DOHH2 (cell line): ENCODE data around the gene NCKIPSD.
"Not testable (repeated sequence)": the region's sequence is repeated elsewhere in the genome, so short reads cannot be mapped to it uniquely, and the experiment has no call there.

Source experiments
- H3F3A ChIP-seq: fragments of 200-600 bp; sonication (generic), shearing (Covaris generic); 2 replicates; pipeline ENCODE4 v1.6.0; 2016; ENCODE audit warnings: antibody characterized with exemption, mild to moderate bottlenecking; ENCODE audit not compliant: control insufficient read depth, insufficient read depth
- H3K27ac ChIP-seq: fragments of 200-600 bp; sonication (generic); 2 replicates; pipeline ENCODE4 v1.5.1; 2014; ENCODE audit warnings: low read depth, mild to moderate bottlenecking, low read length, moderate library complexity
- H3K27me3 ChIP-seq: fragments of 200-600 bp; sonication (generic); 2 replicates; pipeline ENCODE4 v1.6.1; 2014; ENCODE audit warnings: mild to moderate bottlenecking, low read length, mixed read lengths; ENCODE audit not compliant: control insufficient read depth
- H3K36me3 ChIP-seq: fragments of 200-600 bp; sonication (generic); 2 replicates; pipeline ENCODE4 v1.6.1; 2014; ENCODE audit warnings: mild to moderate bottlenecking, low read length, moderate library complexity, mixed read lengths; ENCODE audit not compliant: control insufficient read depth
- H3K4me1 ChIP-seq: fragments of 200-600 bp; sonication (generic); 2 replicates; pipeline ENCODE4 v1.6.1; 2014; ENCODE audit warnings: mild to moderate bottlenecking, low read length, mixed read lengths; ENCODE audit not compliant: control insufficient read depth
- H3K4me2 ChIP-seq: fragments of 200-600 bp; sonication (generic); 2 replicates; pipeline ENCODE4 v1.6.0; 2014; ENCODE audit warnings: mild to moderate bottlenecking, low read length, moderate library complexity
- H3K4me3 ChIP-seq: fragments of 200-600 bp; sonication (generic); 2 replicates; pipeline ENCODE4 v1.5.1; 2014; ENCODE audit warnings: mild to moderate bottlenecking, low read length, mixed read lengths
- H3K79me2 ChIP-seq: fragments of 200-600 bp; sonication (generic); 2 replicates; pipeline ENCODE4 v1.6.1; 2014; ENCODE audit warnings: mild to moderate bottlenecking, low read length, mixed read lengths; ENCODE audit not compliant: control insufficient read depth
- H3K9me2 ChIP-seq: fragments of 200-600 bp; sonication (generic); replicated peaks from 2 replicates; pipeline ENCODE4 v1.6.1; 2014; ENCODE audit warnings: mild to moderate bottlenecking, low read length, mixed read lengths; ENCODE audit not compliant: control insufficient read depth
- H3K9me3 ChIP-seq: fragments of 200-600 bp; sonication (generic); 2 replicates; pipeline ENCODE4 v1.6.1; 2014; ENCODE audit warnings: antibody characterized with exemption, low read length, mixed read lengths; ENCODE audit not compliant: control insufficient read depth, insufficient read depth
- H4K20me1 ChIP-seq: fragments of 200-600 bp; sonication (generic); 2 replicates; pipeline ENCODE4 v1.6.0; 2014; ENCODE audit warnings: low read depth, mild to moderate bottlenecking, antibody characterized with exemption, low read length, moderate library complexity; ENCODE audit not compliant: control insufficient read depth, insufficient read depth
- EZH2phosphoT487 ChIP-seq: fragments of 200-600 bp; sonication (generic); IDR thresholded peaks from 2 replicates; pipeline ENCODE4 v1.6.1; 2017; ENCODE audit warnings: borderline replicate concordance, mild to moderate bottlenecking, antibody characterized with exemption, low read length, moderate library complexity, mixed read lengths
- TF ChIP-seq, protein P1 (sequence below): fragments of 200-600 bp; sonication (generic); IDR thresholded peaks from one replicate; pipeline ENCODE4 v1.5.1; 2014; ENCODE audit warnings: antibody characterized with exemption, mild to moderate bottlenecking, low read depth, low read length; ENCODE audit not compliant: poor library complexity, severe bottlenecking

The NCKIPSD gene

DNA sequence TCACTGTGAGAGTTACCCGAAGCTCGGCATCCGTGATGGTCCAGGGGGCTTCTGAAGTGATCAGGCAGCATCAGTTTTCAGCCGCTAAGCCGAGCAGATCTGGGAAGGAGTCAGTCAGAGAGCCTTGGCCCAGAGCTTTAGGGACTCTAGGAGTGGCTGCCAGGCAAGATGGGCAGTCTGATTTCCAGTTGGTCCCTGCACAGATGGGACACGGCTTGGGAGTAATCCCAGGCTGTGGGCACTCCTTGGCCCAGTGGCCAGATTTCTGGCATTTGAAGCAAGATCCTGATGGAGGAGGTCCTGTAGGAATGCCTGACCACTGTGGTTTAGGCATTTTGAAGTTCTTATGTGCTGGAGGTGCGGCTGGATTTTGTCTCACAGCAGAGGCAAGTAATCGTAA is 41.8 kb upstream of the NCKIPSD start:
- Histone ChIP-seq H3K27ac (no peak overlapping the region), H4K20me1 (no peaks in the 10 kb centered on the region), H3F3A (no peaks in the 10 kb centered on the region), H3K27me3 (no peaks in the 10 kb centered on the region), H3K9me3 (no peaks in the 10 kb centered on the region), H3K79me2 (no peaks in the 10 kb centered on the region), H3K4me3 (no peak overlapping the region), H3K4me2 (no peak overlapping the region), H3K36me3 (no peaks in the 10 kb centered on the region), H3K9me2 (no peaks in the 10 kb centered on the region), H3K4me1 (no peaks in the 10 kb centered on the region)
- TF ChIP-seq, protein P1, sequence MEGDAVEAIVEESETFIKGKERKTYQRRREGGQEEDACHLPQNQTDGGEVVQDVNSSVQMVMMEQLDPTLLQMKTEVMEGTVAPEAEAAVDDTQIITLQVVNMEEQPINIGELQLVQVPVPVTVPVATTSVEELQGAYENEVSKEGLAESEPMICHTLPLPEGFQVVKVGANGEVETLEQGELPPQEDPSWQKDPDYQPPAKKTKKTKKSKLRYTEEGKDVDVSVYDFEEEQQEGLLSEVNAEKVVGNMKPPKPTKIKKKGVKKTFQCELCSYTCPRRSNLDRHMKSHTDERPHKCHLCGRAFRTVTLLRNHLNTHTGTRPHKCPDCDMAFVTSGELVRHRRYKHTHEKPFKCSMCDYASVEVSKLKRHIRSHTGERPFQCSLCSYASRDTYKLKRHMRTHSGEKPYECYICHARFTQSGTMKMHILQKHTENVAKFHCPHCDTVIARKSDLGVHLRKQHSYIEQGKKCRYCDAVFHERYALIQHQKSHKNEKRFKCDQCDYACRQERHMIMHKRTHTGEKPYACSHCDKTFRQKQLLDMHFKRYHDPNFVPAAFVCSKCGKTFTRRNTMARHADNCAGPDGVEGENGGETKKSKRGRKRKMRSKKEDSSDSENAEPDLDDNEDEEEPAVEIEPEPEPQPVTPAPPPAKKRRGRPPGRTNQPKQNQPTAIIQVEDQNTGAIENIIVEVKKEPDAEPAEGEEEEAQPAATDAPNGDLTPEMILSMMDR: no peak
- no peak for TF ChIP-seq EZH2phosphoT487

DNA sequence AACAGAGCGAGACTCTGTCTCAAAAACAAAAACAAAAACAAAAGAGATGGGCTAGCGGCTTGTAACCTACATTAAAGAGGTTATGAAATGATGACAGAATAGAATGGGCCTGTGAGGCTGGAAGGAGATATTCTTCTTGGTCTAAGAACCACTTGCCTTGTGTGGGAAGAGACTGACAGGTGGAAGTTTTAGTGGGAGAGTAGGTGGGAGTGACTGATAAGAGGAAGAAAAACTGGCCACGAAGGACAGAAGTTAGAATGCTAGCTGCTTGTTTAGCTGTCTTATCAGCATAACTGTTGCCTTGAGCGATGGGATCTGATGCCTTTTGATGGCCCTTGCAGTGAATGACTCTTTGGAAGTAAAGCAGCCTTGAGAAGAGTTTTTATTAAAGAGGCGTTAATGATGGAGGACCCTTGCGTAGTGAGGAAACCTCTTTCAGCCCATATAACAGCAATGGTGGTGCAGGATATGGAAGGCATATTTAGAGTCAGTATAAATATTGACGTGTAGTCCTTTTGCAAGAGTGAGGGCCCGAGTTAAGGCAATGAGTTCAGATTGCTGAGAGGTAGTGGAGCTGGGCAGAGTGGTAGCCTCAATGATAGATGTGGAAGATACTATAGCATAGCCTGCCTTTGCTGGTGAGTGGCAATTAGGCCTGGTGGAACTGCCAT is 39.6 kb upstream of the NCKIPSD start:
- H3K27ac ChIP-seq, H3F3A ChIP-seq, H3K79me2 ChIP-seq, H3K4me3 ChIP-seq, H3K4me1 ChIP-seq, H3K9me3 ChIP-seq, H3K27me3 ChIP-seq, H3K9me2 ChIP-seq, H3K4me2 ChIP-seq, H3K36me3 ChIP-seq, H4K20me1 ChIP-seq: not testable (repeated sequence)

GRCh38 chr3:48723725-48724124 is 38.0 kb upstream of the NCKIPSD start:
- TF ChIP-seq, protein P1: no peak
- TF ChIP-seq EZH2phosphoT487: no peak
- H3K4me2 ChIP-seq: no peak overlapping the region
- no peaks in the 10 kb centered on the region for H3K79me2 ChIP-seq
- no peaks in the 10 kb centered on the region for H3K27me3 ChIP-seq
- no peak overlapping the region for H3K27ac ChIP-seq
- H3K36me3 ChIP-seq: no peaks in the 10 kb centered on the region
- no peaks in the 10 kb centered on the region for H3F3A ChIP-seq
- H3K9me2 ChIP-seq: no peaks in the 10 kb centered on the region
- H3K4me1 ChIP-seq: no peaks in the 10 kb centered on the region
- H3K9me3 ChIP-seq: no peaks in the 10 kb centered on the region
- no peaks in the 10 kb centered on the region for H4K20me1 ChIP-seq
- H3K4me3 ChIP-seq: no peak overlapping the region

DNA sequence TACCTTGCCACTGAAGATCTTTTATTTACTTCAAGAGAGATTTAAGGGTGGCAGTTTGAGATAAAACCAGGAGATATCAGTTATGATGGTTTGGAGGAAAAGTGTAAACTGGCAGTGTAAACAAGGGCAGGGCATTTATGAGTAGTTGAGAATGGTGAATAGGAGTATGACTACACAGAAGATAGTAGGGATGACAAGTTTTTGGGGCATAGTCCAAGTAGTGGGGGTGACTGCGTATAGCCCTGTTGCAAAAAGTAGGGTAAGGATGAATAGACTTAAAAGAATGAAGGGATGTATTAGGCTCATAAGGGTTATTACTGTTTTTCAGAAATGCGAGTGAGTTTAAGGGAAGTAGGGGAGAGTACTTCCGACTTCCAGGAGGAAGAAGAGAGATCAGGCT is 37.6 kb upstream of the NCKIPSD start:
- not testable (repeated sequence) for H3K9me2 ChIP-seq, H3K36me3 ChIP-seq, H3K4me3 ChIP-seq, H3K79me2 ChIP-seq, H3K4me2 ChIP-seq, H3K4me1 ChIP-seq, H3K9me3 ChIP-seq, H4K20me1 ChIP-seq, H3K27me3 ChIP-seq, H3K27ac ChIP-seq, H3F3A ChIP-seq
